ENCODE data around the gene VWDE.
"Not testable (repeated sequence)": the region's sequence is repeated elsewhere in the genome, so short reads cannot be mapped to it uniquely, and the experiment has no call there.

- TF ChIP-seq CTCF, POLR2A, POLR2AphosphoS5 (IDR thresholded peaks at IDR 0.05): not testable (repeated sequence)
Observed at GRCh38 chr7:12396670-12397069, 7.0 kb downstream of the VWDE start.
